Colon (tissue), 2 donors: ENCODE measurements around the gene PRRC1.
"Not testable (repeated sequence)": the region's sequence is repeated elsewhere in the genome, so short reads cannot be mapped to it uniquely, and the experiment has no call there.

Experiments
- FAIRE-seq: peaks from 2 replicates; lab custom pipeline; 2012; peaks lifted over from hg19 to GRCh38; lab: Jason Lieb, UNC
- donor health status: control.
- donor health status: control.

Gene PRRC1

GRCh38 chr5:127545249-127545648 is 27.8 kb downstream of the PRRC1 start:
- not testable (repeated sequence) for FAIRE-seq

GRCh38 chr5:127549551-127549950 is 32.1 kb downstream of the PRRC1 start:
- FAIRE-seq, result no peak

GRCh38 chr5:127550652-127551409 is 33.4 kb downstream of the PRRC1 start:
- FAIRE-seq, result no peak

GRCh38 chr5:127551410-127552041 is 34.1 kb downstream of the PRRC1 start:
- no peak for FAIRE-seq

GRCh38 chr5:127555826-127556225 is 38.4 kb downstream of the PRRC1 start:
- no peak for FAIRE-seq

- FAIRE-seq, result no peak
Measured at GRCh38 chr5:127556609-127557334, 39.3 kb downstream of the PRRC1 start.

- FAIRE-seq, result no peak
Measured at GRCh38 chr5:127558273-127558672, 40.8 kb downstream of the PRRC1 start.

GRCh38 chr5:127561254-127561653 is 43.8 kb downstream of the PRRC1 start:
- no peak for FAIRE-seq

GRCh38 chr5:127562252-127562651 is 44.8 kb downstream of the PRRC1 start:
- FAIRE-seq, result no peak

GRCh38 chr5:127563136-127563535 is 45.7 kb downstream of the PRRC1 start:
- no peak for FAIRE-seq

GRCh38 chr5:127564002-127564769 is 46.7 kb downstream of the PRRC1 start:
- no peak for FAIRE-seq

GRCh38 chr5:127565586-127566270 is 48.3 kb downstream of the PRRC1 start:
- FAIRE-seq, result no peak

GRCh38 chr5:127567026-127567768 is 49.8 kb downstream of the PRRC1 start:
- no peak for FAIRE-seq

- no peak for FAIRE-seq
Measured at GRCh38 chr5:127568166-127568565, 50.7 kb downstream of the PRRC1 start.

- FAIRE-seq, result not testable (repeated sequence)
Measured at GRCh38 chr5:127569471-127569870, 52.0 kb downstream of the PRRC1 start.

GRCh38 chr5:127571314-127572131 is 54.1 kb downstream of the PRRC1 start:
- FAIRE-seq, result no peak

GRCh38 chr5:127572930-127573329 is 55.5 kb downstream of the PRRC1 start:
- no peak for FAIRE-seq

GRCh38 chr5:127574852-127575679 is 57.6 kb downstream of the PRRC1 start:
- no peak for FAIRE-seq

- FAIRE-seq, result no peak
Measured at GRCh38 chr5:127577458-127577857, 60.0 kb downstream of the PRRC1 start.
